ENCODE measurements around the gene ENPP5. TPM values are rescaled to one million over a fixed set of nuclear protein-coding genes. Genes with fewer than 3 reads are reported as not detected.

ENPP5 gene
- total and polyA plus RNA-seq, 10 of the 15 experiments (the other 5 are each of a cell fraction or from before 2014, with no cell fraction given): 0.05 to 0.07 TPM; not detected in 8

- Histone ChIP-seq H3K4me2 (ENCODE audit: control insufficient read depth, insufficient read depth) (no peak overlapping the region), H4K20me1 (ENCODE audit: control insufficient read depth, insufficient read depth) (no peaks in the 10 kb centered on the region), H3K36me3 (ENCODE audit: control insufficient read depth in 2 of 2, insufficient read depth in 2 of 2, low read length in 1 of 2) (no peaks in the 10 kb centered on the region), H3K27me3 (replicated peaks in 1 of 2; ENCODE audit: control insufficient read depth in 2 of 2, insufficient read depth in 2 of 2, low read length in 1 of 2) (no peaks in the 10 kb centered on the region), H3K79me2 (ENCODE audit: control insufficient read depth, insufficient read depth, low read length) (no peaks in the 10 kb centered on the region), H3K9me3 (replicated peaks; ENCODE audit: control insufficient read depth, insufficient read depth, low read length) (no peaks in the 10 kb centered on the region; the same call in 2 of the 3 replicates), H3K4me3 (no peak overlapping the region), H3K9ac (ENCODE audit: control insufficient read depth, insufficient read depth, low read length) (no peak overlapping the region), H2AFZ (ENCODE audit: control insufficient read depth, low read depth, low read length) (no peak overlapping the region), H3K4me1 (ENCODE audit: control insufficient read depth, insufficient read depth, low read length) (no peaks in the 10 kb centered on the region), H3K27ac (ENCODE audit: control insufficient read depth, insufficient read depth) (no peak overlapping the region)
- ChIA-PET POLR2A (no interaction called here), CTCF (interaction anchor here (0.6 to 1.0 kb wide), 2 partner anchors 19 to 492 kb away, joined by 3 read pairs; no protein-coding TSS in a partner anchor), SMC1A (ENCODE audit: uncharacterized antibody, unreplicated experiment) (interaction anchor here (4.3 kb wide), 1 partner anchor 18 kb away, joined by 18 read pairs; no protein-coding TSS in a partner anchor), RAD21 (ENCODE audit: unreplicated experiment) (interaction anchor here (1.9 kb wide), 2 partner anchors 16 to 18 kb away, joined by 6 to 9 read pairs; no protein-coding TSS in a partner anchor)
- in situ Hi-C loops (cut with MboI): no loop called here
- no TSS peak for BruUV-seq (replicated peaks)
- no peak for DNase-seq (ENCODE audit: low read depth, low spot score)
- FAIRE-seq: no peak
- no peak for ATAC-seq
- TF ChIP-seq MEF2B (IDR thresholded peaks at IDR 0.05; ENCODE audit: partially characterized antibody, poor library complexity, severe bottlenecking) (peak; percentile 67), DPF2 (IDR thresholded peaks at IDR 0.05) (no peak)
- TF ChIP-seq, protein P1, sequence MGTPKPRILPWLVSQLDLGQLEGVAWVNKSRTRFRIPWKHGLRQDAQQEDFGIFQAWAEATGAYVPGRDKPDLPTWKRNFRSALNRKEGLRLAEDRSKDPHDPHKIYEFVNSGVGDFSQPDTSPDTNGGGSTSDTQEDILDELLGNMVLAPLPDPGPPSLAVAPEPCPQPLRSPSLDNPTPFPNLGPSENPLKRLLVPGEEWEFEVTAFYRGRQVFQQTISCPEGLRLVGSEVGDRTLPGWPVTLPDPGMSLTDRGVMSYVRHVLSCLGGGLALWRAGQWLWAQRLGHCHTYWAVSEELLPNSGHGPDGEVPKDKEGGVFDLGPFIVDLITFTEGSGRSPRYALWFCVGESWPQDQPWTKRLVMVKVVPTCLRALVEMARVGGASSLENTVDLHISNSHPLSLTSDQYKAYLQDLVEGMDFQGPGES (IDR thresholded peaks at IDR 0.05): no peak
- intact Hi-C loops (cut with micrococcal nuclease; ENCODE audit: unreplicated experiment): no loop called here
- 33% methylated on average over 4 of the region's 4 CpGs for WGBS (ENCODE audit: insufficient coverage, insufficient replicate concordance, low lambda C conversion rate, missing lambda C conversion rate)
Observed at GRCh38 chr6:46201702-46202101, 30.9 kb upstream of the ENPP5 start.

DNA sequence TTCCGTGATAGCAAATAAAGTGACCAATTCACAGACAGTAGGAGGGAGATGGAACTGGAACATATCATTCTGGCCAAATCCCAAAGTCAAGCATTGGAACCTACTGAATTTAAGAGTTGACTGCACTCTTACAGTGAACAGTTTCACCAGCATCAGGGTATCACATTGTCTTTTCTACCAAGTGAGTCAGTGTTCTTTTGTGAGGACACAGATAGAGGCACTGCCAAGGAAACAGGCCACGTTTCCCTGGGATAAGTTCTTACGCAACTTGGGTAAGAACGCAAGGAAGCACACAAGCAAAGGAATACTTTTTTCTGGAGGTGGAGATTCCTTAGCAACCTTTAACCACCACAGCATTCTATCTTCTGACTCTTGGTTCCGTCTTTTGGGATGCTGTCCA is 28.6 kb upstream of the ENPP5 start:
- no peaks in the 10 kb centered on the region; the same call in 2 of the 3 replicates for H3K9me3 ChIP-seq (replicated peaks; ENCODE audit: control insufficient read depth, insufficient read depth, low read length)
- ChIA-PET RAD21 (ENCODE audit: unreplicated experiment) (no interaction called here), POLR2A (no interaction called here), SMC1A (ENCODE audit: uncharacterized antibody, unreplicated experiment) (no interaction called here), CTCF (no interaction called here)
- DNase-seq (ENCODE audit: low read depth, low spot score): no peak
- in situ Hi-C loops (cut with MboI) (no loop called here), intact Hi-C loops (cut with micrococcal nuclease; ENCODE audit: unreplicated experiment) (no loop called here)
- no peaks in the 10 kb centered on the region for H3K27me3 ChIP-seq (replicated peaks in 1 of 2; ENCODE audit: control insufficient read depth in 2 of 2, insufficient read depth in 2 of 2, low read length in 1 of 2)
- H4K20me1 ChIP-seq (ENCODE audit: control insufficient read depth, insufficient read depth): no peaks in the 10 kb centered on the region
- no peak overlapping the region for H3K4me2 ChIP-seq (ENCODE audit: control insufficient read depth, insufficient read depth)
- no peaks in the 10 kb centered on the region for H3K36me3 ChIP-seq (ENCODE audit: control insufficient read depth in 2 of 2, insufficient read depth in 2 of 2, low read length in 1 of 2)
- no peak for ATAC-seq
- H3K27ac ChIP-seq (ENCODE audit: control insufficient read depth, insufficient read depth): no peak overlapping the region
- H2AFZ ChIP-seq (ENCODE audit: control insufficient read depth, low read depth, low read length): no peak overlapping the region
- H3K4me1 ChIP-seq (ENCODE audit: control insufficient read depth, insufficient read depth, low read length): no peaks in the 10 kb centered on the region
- WGBS (ENCODE audit: insufficient coverage, insufficient replicate concordance, low lambda C conversion rate, missing lambda C conversion rate): 52% methylated on average over 5 of the region's 5 CpGs
- BruUV-seq (replicated peaks): no TSS peak
- no peak for FAIRE-seq
- no peaks in the 10 kb centered on the region for H3K79me2 ChIP-seq (ENCODE audit: control insufficient read depth, insufficient read depth, low read length)
- H3K9ac ChIP-seq (ENCODE audit: control insufficient read depth, insufficient read depth, low read length): no peak overlapping the region
- no peak overlapping the region for H3K4me3 ChIP-seq
- TF ChIP-seq NFYA (IDR thresholded peaks at IDR 0.05; ENCODE audit: borderline replicate concordance, low read depth, low read length): no peak
- TF ChIP-seq NFIC (IDR thresholded peaks at IDR 0.05; ENCODE audit: low read depth, low read length): no peak
- TF ChIP-seq, protein P2, sequence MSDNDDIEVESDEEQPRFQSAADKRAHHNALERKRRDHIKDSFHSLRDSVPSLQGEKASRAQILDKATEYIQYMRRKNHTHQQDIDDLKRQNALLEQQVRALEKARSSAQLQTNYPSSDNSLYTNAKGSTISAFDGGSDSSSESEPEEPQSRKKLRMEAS (IDR thresholded peaks at IDR 0.05; ENCODE audit: low read depth, low read length): no peak
- no peak for TF ChIP-seq RBBP5 (conservative IDR thresholded peaks at IDR 0.05)
- no peak for TF ChIP-seq SMAD1 (IDR thresholded peaks at IDR 0.05; ENCODE audit: low read depth, partially characterized antibody)
- TF ChIP-seq GABPA (IDR thresholded peaks at IDR 0.05; ENCODE audit: low read depth): no peak
- no peak for TF ChIP-seq RFX5 (IDR thresholded peaks at IDR 0.05; ENCODE audit: low read depth, low read length)
- no peak for TF ChIP-seq CBX5 (IDR thresholded peaks at IDR 0.05; ENCODE audit: low read depth)
- no peak for TF ChIP-seq CBX3 (IDR thresholded peaks at IDR 0.05; ENCODE audit: borderline replicate concordance, low read depth)
- no peak for TF ChIP-seq PML (IDR thresholded peaks at IDR 0.05; ENCODE audit: low read length)
- no peak for TF ChIP-seq REST (IDR thresholded peaks at IDR 0.05; ENCODE audit: low read depth, low read length)
- TF ChIP-seq BMI1 (IDR thresholded peaks at IDR 0.05; ENCODE audit: borderline replicate concordance): no peak
